ENCODE data around the gene TXNDC5. TPM values are rescaled to one million over a fixed set of nuclear protein-coding genes. Genes with fewer than 3 reads are reported as not detected.

TXNDC5 gene
- total and polyA plus RNA-seq, 9 of the 15 experiments (the other 6 are each of a cell fraction or from before 2014, with no cell fraction given), result 33.9 to 156 (median 137) TPM

DNA sequence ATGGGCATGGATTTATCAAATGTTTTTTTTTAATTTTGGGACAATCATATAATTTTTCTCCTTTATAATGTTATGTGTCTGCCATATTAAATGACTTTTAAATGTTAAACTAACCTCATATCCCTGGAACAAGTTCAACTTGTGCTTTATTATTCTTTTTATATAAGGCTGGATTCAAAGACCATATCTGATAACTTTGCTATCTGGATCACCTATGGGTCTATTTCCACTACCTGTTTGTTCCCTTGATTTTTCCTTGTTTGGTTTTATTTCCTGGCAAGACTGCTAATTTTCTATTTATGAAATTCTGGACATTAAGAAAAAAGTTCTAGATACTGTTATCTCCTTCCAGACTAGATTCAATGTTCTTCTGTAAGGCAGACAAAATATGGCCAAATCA, 58.8 kb downstream of the TXNDC5 start:
- CTCF ChIA-PET (ENCODE audit: low intra/inter-chr PET ratio), result no interaction called here
- POLR2A ChIA-PET, result interaction anchor here (1.7 kb wide), 1 partner anchor 48 kb away, joined by 3 read pairs; no protein-coding TSS in a partner anchor
- Histone ChIP-seq H3K4me1 (replicated peaks in 1 of 2; ENCODE audit: control insufficient read depth in 2 of 2, insufficient read depth in 2 of 2, low read length in 2 of 2) (peaks cover 0 to 4% of the 10 kb centered on the region in 2 experiments; a peak in 2 of 5 replicates), H3K9me1 (ENCODE audit: control insufficient read depth, insufficient read depth, low read length) (no peaks in the 10 kb centered on the region), H3K4me3 (no peak overlapping the region), H3K9me3 (replicated peaks; ENCODE audit: control insufficient read depth, insufficient read depth, low read depth, low read length) (no peaks in the 10 kb centered on the region), H3K36me3 (ENCODE audit: control insufficient read depth, insufficient read depth, low read length) (no peaks in the 10 kb centered on the region), H3K9ac (ENCODE audit: insufficient read depth in 1 of 2, low read depth in 2 of 2, low read length in 2 of 2) (no peak overlapping the region), H3K27me3 (ENCODE audit: control insufficient read depth in 2 of 2, insufficient read depth in 2 of 2, low read length in 2 of 2) (peaks cover 2 to 18% of the 10 kb centered on the region in 2 experiments; a peak in 3 of 5 replicates), H2AFZ (ENCODE audit: low read depth, low read length) (no peak overlapping the region), H4K20me1 (replicated peaks; ENCODE audit: control insufficient read depth, insufficient read depth, low read length) (no peaks in the 10 kb centered on the region), H3K4me2 (ENCODE audit: insufficient read depth, low read length) (no peak overlapping the region), H3K79me2 (ENCODE audit: control insufficient read depth, insufficient read depth, low read length) (no peaks in the 10 kb centered on the region), H3K27ac (ENCODE audit: extremely low read depth, low read depth, low read length) (no peak overlapping the region)
- in situ Hi-C loops (cut with MboI) (no loop called here), intact Hi-C loops (cut with micrococcal nuclease) (no loop called here)
- DNase-seq (ENCODE audit: extremely low read depth in 1 of 4, low spot score in 3 of 4), result no peak
- ATAC-seq, result no peak
- TF ChIP-seq, protein P1, sequence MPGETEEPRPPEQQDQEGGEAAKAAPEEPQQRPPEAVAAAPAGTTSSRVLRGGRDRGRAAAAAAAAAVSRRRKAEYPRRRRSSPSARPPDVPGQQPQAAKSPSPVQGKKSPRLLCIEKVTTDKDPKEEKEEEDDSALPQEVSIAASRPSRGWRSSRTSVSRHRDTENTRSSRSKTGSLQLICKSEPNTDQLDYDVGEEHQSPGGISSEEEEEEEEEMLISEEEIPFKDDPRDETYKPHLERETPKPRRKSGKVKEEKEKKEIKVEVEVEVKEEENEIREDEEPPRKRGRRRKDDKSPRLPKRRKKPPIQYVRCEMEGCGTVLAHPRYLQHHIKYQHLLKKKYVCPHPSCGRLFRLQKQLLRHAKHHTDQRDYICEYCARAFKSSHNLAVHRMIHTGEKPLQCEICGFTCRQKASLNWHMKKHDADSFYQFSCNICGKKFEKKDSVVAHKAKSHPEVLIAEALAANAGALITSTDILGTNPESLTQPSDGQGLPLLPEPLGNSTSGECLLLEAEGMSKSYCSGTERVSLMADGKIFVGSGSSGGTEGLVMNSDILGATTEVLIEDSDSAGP (CRISPR knock-in tag; IDR thresholded peaks at IDR 0.05), result no peak
- TF ChIP-seq POLR2G (IDR thresholded peaks at IDR 0.05; ENCODE audit: low read depth, low read length), result no peak
- TF ChIP-seq, protein P2, sequence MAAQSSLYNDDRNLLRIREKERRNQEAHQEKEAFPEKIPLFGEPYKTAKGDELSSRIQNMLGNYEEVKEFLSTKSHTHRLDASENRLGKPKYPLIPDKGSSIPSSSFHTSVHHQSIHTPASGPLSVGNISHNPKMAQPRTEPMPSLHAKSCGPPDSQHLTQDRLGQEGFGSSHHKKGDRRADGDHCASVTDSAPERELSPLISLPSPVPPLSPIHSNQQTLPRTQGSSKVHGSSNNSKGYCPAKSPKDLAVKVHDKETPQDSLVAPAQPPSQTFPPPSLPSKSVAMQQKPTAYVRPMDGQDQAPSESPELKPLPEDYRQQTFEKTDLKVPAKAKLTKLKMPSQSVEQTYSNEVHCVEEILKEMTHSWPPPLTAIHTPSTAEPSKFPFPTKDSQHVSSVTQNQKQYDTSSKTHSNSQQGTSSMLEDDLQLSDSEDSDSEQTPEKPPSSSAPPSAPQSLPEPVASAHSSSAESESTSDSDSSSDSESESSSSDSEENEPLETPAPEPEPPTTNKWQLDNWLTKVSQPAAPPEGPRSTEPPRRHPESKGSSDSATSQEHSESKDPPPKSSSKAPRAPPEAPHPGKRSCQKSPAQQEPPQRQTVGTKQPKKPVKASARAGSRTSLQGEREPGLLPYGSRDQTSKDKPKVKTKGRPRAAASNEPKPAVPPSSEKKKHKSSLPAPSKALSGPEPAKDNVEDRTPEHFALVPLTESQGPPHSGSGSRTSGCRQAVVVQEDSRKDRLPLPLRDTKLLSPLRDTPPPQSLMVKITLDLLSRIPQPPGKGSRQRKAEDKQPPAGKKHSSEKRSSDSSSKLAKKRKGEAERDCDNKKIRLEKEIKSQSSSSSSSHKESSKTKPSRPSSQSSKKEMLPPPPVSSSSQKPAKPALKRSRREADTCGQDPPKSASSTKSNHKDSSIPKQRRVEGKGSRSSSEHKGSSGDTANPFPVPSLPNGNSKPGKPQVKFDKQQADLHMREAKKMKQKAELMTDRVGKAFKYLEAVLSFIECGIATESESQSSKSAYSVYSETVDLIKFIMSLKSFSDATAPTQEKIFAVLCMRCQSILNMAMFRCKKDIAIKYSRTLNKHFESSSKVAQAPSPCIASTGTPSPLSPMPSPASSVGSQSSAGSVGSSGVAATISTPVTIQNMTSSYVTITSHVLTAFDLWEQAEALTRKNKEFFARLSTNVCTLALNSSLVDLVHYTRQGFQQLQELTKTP (IDR thresholded peaks at IDR 0.05; ENCODE audit: low read depth in 1 of 2, partially characterized antibody in 2 of 2), result peak in 1 of 2 experiments; percentile 88
- no TSS peak for BruUV-seq (replicated peaks)
- no peak for FAIRE-seq
